Measurements from ENCODE around the gene EXPH5. TPM values are rescaled to one million over a fixed set of nuclear protein-coding genes. Genes with fewer than 3 reads are reported as not detected.

Gene EXPH5
- total and polyA plus RNA-seq, 5 donors from 2014 or later = 0.23 to 1.8 (median 0.75) TPM

- Histone ChIP-seq H3K9me3 (ENCODE audit: control insufficient read depth in 2 of 2, low read length in 2 of 2) (peaks cover 0 to 3% of the 10 kb centered on the region in 2 experiments), H3K4me1 (ENCODE audit: control insufficient read depth, insufficient read depth, low read length, poor library complexity, severe bottlenecking) (no peaks in the 10 kb centered on the region), H3K4me3 (ENCODE audit: low read depth, low read length) (no peak overlapping the region), H3K27ac (ENCODE audit: insufficient read depth, low read length, poor library complexity, severe bottlenecking) (no peak overlapping the region), H3K36me3 (ENCODE audit: control insufficient read depth, insufficient read depth, low read length) (no peaks in the 10 kb centered on the region), H3K27me3 (ENCODE audit: control insufficient read depth, insufficient read depth, low read length) (peaks cover 4% of the 10 kb centered on the region)
- DNase-seq (no peak), ATAC-seq (ENCODE audit: low read depth in 2 of 2) (no peak)
- H3K27me3 Mint-ChIP-seq = peaks cover 14% of the 10 kb centered on the region
- H3K36me3 Mint-ChIP-seq = no peaks in the 10 kb centered on the region
- H3K9me3 Mint-ChIP-seq = no peaks in the 10 kb centered on the region
- H3K27ac Mint-ChIP-seq = no peak overlapping the region
- no peak overlapping the region for H3K4me3 Mint-ChIP-seq
- peaks cover 0 to 3% (median 0%) of the 10 kb centered on the region in 4 donors for H3K4me1 Mint-ChIP-seq
Measured at GRCh38 chr11:108576523-108576922, 17.0 kb downstream of the EXPH5 start.

GRCh38 chr11:108574675-108575074, 18.9 kb downstream of the EXPH5 start:
- Mint-ChIP-seq H3K4me3 (no peak overlapping the region), H3K27ac (no peak overlapping the region), H3K27me3 (peaks cover 14% of the 10 kb centered on the region), H3K9me3 (no peaks in the 10 kb centered on the region), H3K4me1 (peaks cover 0 to 3% (median 0%) of the 10 kb centered on the region in 4 donors), H3K36me3 (no peaks in the 10 kb centered on the region)
- peaks cover 4% of the 10 kb centered on the region for H3K27me3 ChIP-seq (ENCODE audit: control insufficient read depth, insufficient read depth, low read length)
- H3K36me3 ChIP-seq (ENCODE audit: control insufficient read depth, insufficient read depth, low read length) = no peaks in the 10 kb centered on the region
- no peaks in the 10 kb centered on the region for H3K4me1 ChIP-seq (ENCODE audit: control insufficient read depth, insufficient read depth, low read length, poor library complexity, severe bottlenecking)
- ATAC-seq (ENCODE audit: low read depth in 2 of 2) (no peak), DNase-seq (no peak)
- H3K27ac ChIP-seq (ENCODE audit: insufficient read depth, low read length, poor library complexity, severe bottlenecking) = no peak overlapping the region
- H3K9me3 ChIP-seq (ENCODE audit: control insufficient read depth in 2 of 2, low read length in 2 of 2) = peaks cover 0 to 3% of the 10 kb centered on the region in 2 experiments
- H3K4me3 ChIP-seq (ENCODE audit: low read depth, low read length) = no peak overlapping the region

- Mint-ChIP-seq H3K9me3 (no peaks in the 10 kb centered on the region), H3K27me3 (peaks cover 4% of the 10 kb centered on the region), H3K4me1 (peaks cover 0 to 3% (median under 1%) of the 10 kb centered on the region in 4 donors), H3K36me3 (peaks cover 7% of the 10 kb centered on the region), H3K27ac (no peak overlapping the region), H3K4me3 (no peak overlapping the region)
- H3K36me3 ChIP-seq (ENCODE audit: control insufficient read depth, insufficient read depth, low read length) = no peaks in the 10 kb centered on the region
- no peaks in the 10 kb centered on the region for H3K27me3 ChIP-seq (ENCODE audit: control insufficient read depth, insufficient read depth, low read length)
- DNase-seq = no peak
- H3K4me3 ChIP-seq (ENCODE audit: low read depth, low read length) = no peak overlapping the region
- H3K4me1 ChIP-seq (ENCODE audit: control insufficient read depth, insufficient read depth, low read length, poor library complexity, severe bottlenecking) = no peaks in the 10 kb centered on the region
- no peak overlapping the region for H3K27ac ChIP-seq (ENCODE audit: insufficient read depth, low read length, poor library complexity, severe bottlenecking)
- ATAC-seq (ENCODE audit: low read depth in 2 of 2) = no peak
- peaks cover 0 to 3% of the 10 kb centered on the region in 2 experiments for H3K9me3 ChIP-seq (ENCODE audit: control insufficient read depth in 2 of 2, low read length in 2 of 2)
Measured at GRCh38 chr11:108571001-108571400, 22.6 kb downstream of the EXPH5 start.

- H3K9me3 ChIP-seq (ENCODE audit: control insufficient read depth in 2 of 2, low read length in 2 of 2) = peaks cover 0 to 3% of the 10 kb centered on the region in 2 experiments
- no peaks in the 10 kb centered on the region for H3K36me3 ChIP-seq (ENCODE audit: control insufficient read depth, insufficient read depth, low read length)
- no peaks in the 10 kb centered on the region for H3K9me3 Mint-ChIP-seq
- ATAC-seq (ENCODE audit: low read depth in 2 of 2) = no peak
- H3K27ac ChIP-seq (ENCODE audit: insufficient read depth, low read length, poor library complexity, severe bottlenecking) = no peak overlapping the region
- H3K4me1 Mint-ChIP-seq = peaks cover 0 to 3% (median under 1%) of the 10 kb centered on the region in 4 donors
- H3K27ac Mint-ChIP-seq = peak overlapping the region in 1 of 3 donors; percentile 48
- H3K36me3 Mint-ChIP-seq = peaks cover 7% of the 10 kb centered on the region
- no peak overlapping the region for H3K4me3 ChIP-seq (ENCODE audit: low read depth, low read length)
- peaks cover 4% of the 10 kb centered on the region for H3K27me3 Mint-ChIP-seq
- no peaks in the 10 kb centered on the region for H3K4me1 ChIP-seq (ENCODE audit: control insufficient read depth, insufficient read depth, low read length, poor library complexity, severe bottlenecking)
- no peak overlapping the region for H3K4me3 Mint-ChIP-seq
- no peaks in the 10 kb centered on the region for H3K27me3 ChIP-seq (ENCODE audit: control insufficient read depth, insufficient read depth, low read length)
- no peak for DNase-seq
Measured at GRCh38 chr11:108569896-108570295, 23.7 kb downstream of the EXPH5 start.

GRCh38 chr11:108568195-108568858, 25.2 kb downstream of the EXPH5 start:
- Histone ChIP-seq H3K9me3 (ENCODE audit: control insufficient read depth in 2 of 2, low read length in 2 of 2) (no peaks in the 10 kb centered on the region), H3K36me3 (ENCODE audit: control insufficient read depth, insufficient read depth, low read length) (no peaks in the 10 kb centered on the region), H3K27ac (ENCODE audit: insufficient read depth, low read length, poor library complexity, severe bottlenecking) (no peak overlapping the region), H3K27me3 (ENCODE audit: control insufficient read depth, insufficient read depth, low read length) (no peaks in the 10 kb centered on the region), H3K4me1 (ENCODE audit: control insufficient read depth, insufficient read depth, low read length, poor library complexity, severe bottlenecking) (no peaks in the 10 kb centered on the region), H3K4me3 (ENCODE audit: low read depth, low read length) (no peak overlapping the region)
- no peak for ATAC-seq (ENCODE audit: low read depth in 2 of 2)
- peaks cover 8% of the 10 kb centered on the region for H3K27me3 Mint-ChIP-seq
- no peak for DNase-seq
- peaks cover 7% of the 10 kb centered on the region for H3K36me3 Mint-ChIP-seq
- no peaks in the 10 kb centered on the region for H3K9me3 Mint-ChIP-seq
- no peak overlapping the region for H3K4me3 Mint-ChIP-seq
- H3K4me1 Mint-ChIP-seq = peaks cover 0 to 3% (median under 1%) of the 10 kb centered on the region in 4 donors
- no peak overlapping the region for H3K27ac Mint-ChIP-seq

- Histone ChIP-seq H3K36me3 (ENCODE audit: control insufficient read depth, insufficient read depth, low read length) (no peaks in the 10 kb centered on the region), H3K4me3 (ENCODE audit: low read depth, low read length) (no peak overlapping the region), H3K27me3 (ENCODE audit: control insufficient read depth, insufficient read depth, low read length) (no peaks in the 10 kb centered on the region), H3K27ac (ENCODE audit: insufficient read depth, low read length, poor library complexity, severe bottlenecking) (no peak overlapping the region), H3K4me1 (ENCODE audit: control insufficient read depth, insufficient read depth, low read length, poor library complexity, severe bottlenecking) (no peaks in the 10 kb centered on the region), H3K9me3 (ENCODE audit: control insufficient read depth in 2 of 2, low read length in 2 of 2) (no peaks in the 10 kb centered on the region)
- ATAC-seq (ENCODE audit: low read depth in 2 of 2) (no peak), DNase-seq (no peak)
- H3K36me3 Mint-ChIP-seq = peaks cover 7% of the 10 kb centered on the region
- peaks cover 0 to 1% (median 0%) of the 10 kb centered on the region in 7 donors for H3K9me3 Mint-ChIP-seq
- H3K4me1 Mint-ChIP-seq = peaks cover 0 to 4% (median 0%) of the 10 kb centered on the region in 4 donors
- H3K4me3 Mint-ChIP-seq = no peak overlapping the region
- H3K27me3 Mint-ChIP-seq = peaks cover 8% of the 10 kb centered on the region
- H3K27ac Mint-ChIP-seq = no peak overlapping the region
Measured at GRCh38 chr11:108565653-108566052, 27.9 kb downstream of the EXPH5 start.

- Mint-ChIP-seq H3K27ac (peak overlapping the region in 1 of 3 donors; percentile 15), H3K4me1 (peaks cover 5 to 16% (median 9%) of the 10 kb centered on the region in 4 donors), H3K27me3 (peaks cover 4% of the 10 kb centered on the region), H3K4me3 (no peak overlapping the region), H3K9me3 (peaks cover 0 to 1% (median 0%) of the 10 kb centered on the region in 7 donors), H3K36me3 (no peaks in the 10 kb centered on the region)
- Histone ChIP-seq H3K4me1 (ENCODE audit: control insufficient read depth, insufficient read depth, low read length, poor library complexity, severe bottlenecking) (no peaks in the 10 kb centered on the region), H3K9me3 (ENCODE audit: control insufficient read depth in 2 of 2, low read length in 2 of 2) (no peaks in the 10 kb centered on the region), H3K27ac (ENCODE audit: insufficient read depth, low read length, poor library complexity, severe bottlenecking) (no peak overlapping the region), H3K36me3 (ENCODE audit: control insufficient read depth, insufficient read depth, low read length) (no peaks in the 10 kb centered on the region), H3K4me3 (ENCODE audit: low read depth, low read length) (no peak overlapping the region), H3K27me3 (ENCODE audit: control insufficient read depth, insufficient read depth, low read length) (no peaks in the 10 kb centered on the region)
- DNase-seq (no peak), ATAC-seq (ENCODE audit: low read depth in 2 of 2) (no peak)
Measured at GRCh38 chr11:108562746-108563581, 30.6 kb downstream of the EXPH5 start.
